Endothelial cell of umbilical vein (primary cell): ENCODE results near the gene PARS2. TPM values are rescaled to one million over a fixed set of nuclear protein-coding genes. Genes with fewer than 3 reads are reported as not detected.

Source experiments
- BruUV-seq: library from RNA; stranded (reverse); fragments of 400-500 nt; replicated peaks from 2 replicates; lab custom pipeline; 2021; lab: Mats Ljungman, UMichigan
- CTCF ChIA-PET: fragments of 300-600, 350-600 bp; sonication (Branson Sonifier 250); formaldehyde crosslinking; loops from one replicate; lab custom pipeline; 2021; ENCODE audit warnings: antibody characterized with exemption, inconsistent platforms; lab: Charles Lee
- POLR2A ChIA-PET: fragments of 300-600, 350-600 bp; sonication (Branson Sonifier 250); formaldehyde crosslinking; loops from one replicate; lab custom pipeline; 2021; ENCODE audit warnings: antibody characterized with exemption, inconsistent platforms; lab: Charles Lee
- DNase-seq: peaks from one replicate; pipeline ENCODE4 v3.0.0-alpha.2; 2011; ENCODE audit warnings: low read depth, low spot score
- FAIRE-seq: peaks from 2 replicates; lab custom pipeline; 2011; peaks lifted over from hg19 to GRCh38; lab: Jason Lieb, UNC
- H2AFZ ChIP-seq: 2 replicates; pipeline ENCODE4 v1.6.0; 2012; ENCODE audit warnings: low read depth, low read length, control low read depth, inconsistent platforms
- H3K27ac ChIP-seq: 2 replicates; pipeline ENCODE4 v1.5.1; 2011; ENCODE audit warnings: low read depth, mild to moderate bottlenecking, control low read depth, low read length, moderate library complexity; ENCODE audit not compliant: insufficient read depth
- H3K27me3 ChIP-seq, 2 experiments: 2 replicates each; pipeline versions ENCODE4 v1.6.0 to v1.6.1; 2011; ENCODE audit warnings: low read length in 2 of 2, mixed read lengths in 1 of 2; ENCODE audit not compliant: control insufficient read depth in 2 of 2, insufficient read depth in 2 of 2
- H3K36me3 ChIP-seq, 2 experiments: 2 replicates in 1 of 2; 3 replicates in 1 of 2; pipeline ENCODE4 v1.5.1; 2011; ENCODE audit warnings: low read length in 2 of 2, mild to moderate bottlenecking in 1 of 2, moderate library complexity in 1 of 2; ENCODE audit not compliant: control insufficient read depth in 2 of 2, insufficient read depth in 2 of 2; ENCODE audit errors: extremely low read depth in 1 of 2
- H3K4me1 ChIP-seq: 3 replicates; pipeline ENCODE4 v1.5.1; 2011; ENCODE audit warnings: mild to moderate bottlenecking, low read length; ENCODE audit not compliant: control insufficient read depth, insufficient read depth; ENCODE audit errors: extremely low read depth
- H3K4me2 ChIP-seq: 2 replicates; pipeline ENCODE4 v1.6.1; 2011; ENCODE audit warnings: low read length, control low read depth, mixed read lengths; ENCODE audit not compliant: insufficient read depth
- H3K4me3 ChIP-seq, 3 experiments: fragments of 200-600 bp in 1 of 3; sonication (generic), shearing (Covaris generic) in 1 of 3; replicated peaks in 1 of 3; 2 replicates each; pipeline ENCODE4 v1.5.1; 2011 to 2016; ENCODE audit warnings: control low read depth in 3 of 3, low read length in 3 of 3, mild to moderate bottlenecking in 2 of 3, inconsistent platforms in 1 of 3, low read depth in 1 of 3, moderate library complexity in 1 of 3; ENCODE audit not compliant: insufficient read depth in 1 of 3
- H3K79me2 ChIP-seq: 2 replicates; pipeline ENCODE4 v1.6.0; 2012; ENCODE audit warnings: low read length, inconsistent platforms; ENCODE audit not compliant: control insufficient read depth, insufficient read depth
- H3K9ac ChIP-seq: replicated peaks from 2 replicates; pipeline ENCODE3; 2011; ENCODE audit warnings: low read length, control low read depth; ENCODE audit not compliant: insufficient read depth; ENCODE audit errors: extremely low read depth
- H3K9me1 ChIP-seq: replicated peaks from 3 replicates; pipeline ENCODE4 v1.6.0; 2011; ENCODE audit warnings: mild to moderate bottlenecking, low read length; ENCODE audit not compliant: control insufficient read depth, insufficient read depth; ENCODE audit errors: extremely low read depth
- H3K9me3 ChIP-seq: replicated peaks from 2 replicates; pipeline ENCODE4 v1.5.1; 2012; ENCODE audit warnings: low read length, inconsistent platforms; ENCODE audit not compliant: control insufficient read depth, insufficient read depth
- H4K20me1 ChIP-seq: replicated peaks from 2 replicates; pipeline ENCODE3; 2011; ENCODE audit warnings: mild to moderate bottlenecking, low read length; ENCODE audit not compliant: control insufficient read depth, insufficient read depth; ENCODE audit errors: extremely low read depth
- CTCF ChIP-seq, 2 donors: IDR thresholded peaks; 1 replicate in 1 of 2; 2 replicates in 1 of 2; pipeline ENCODE4 v1.5.1; 2011; ENCODE audit warnings: low read length in 2 of 2, mild to moderate bottlenecking in 2 of 2, moderate library complexity in 2 of 2, control low read depth in 1 of 2, inconsistent platforms in 1 of 2, low read depth in 1 of 2; ENCODE audit not compliant: insufficient read depth in 1 of 2; ENCODE audit errors: extremely low read depth in 1 of 2
- EZH2 ChIP-seq: IDR thresholded peaks from 2 replicates; pipeline ENCODE4 v1.6.1; 2012; ENCODE audit warnings: borderline replicate concordance, low read depth, mild to moderate bottlenecking, moderate library complexity, low read length, inconsistent platforms; ENCODE audit not compliant: severe bottlenecking
- FOS ChIP-seq: IDR thresholded peaks from 2 replicates; pipeline ENCODE4 v1.6.1; 2011; ENCODE audit warnings: mild to moderate bottlenecking, low read length, moderate library complexity, borderline replicate concordance; ENCODE audit not compliant: insufficient read depth
- GATA2 ChIP-seq: IDR thresholded peaks from 2 replicates; pipeline ENCODE4 v1.7.0; 2011; ENCODE audit warnings: low read depth, mild to moderate bottlenecking, moderate library complexity, mixed read lengths, low read length; ENCODE audit not compliant: insufficient read length, insufficient read depth
- JUN ChIP-seq: IDR thresholded peaks from 2 replicates; pipeline ENCODE4 v1.6.1; 2011; ENCODE audit warnings: borderline replicate concordance, low read depth; ENCODE audit not compliant: insufficient read length, insufficient read depth
- MAX ChIP-seq: IDR thresholded peaks from 2 replicates; pipeline ENCODE4 v1.6.1; 2011; ENCODE audit not compliant: insufficient read depth, insufficient read length
- MYC ChIP-seq: IDR thresholded peaks from one replicate; pipeline ENCODE4 v1.6.1; 2011; ENCODE audit warnings: mild to moderate bottlenecking, low read depth, low read length
- POLR2A ChIP-seq: IDR thresholded peaks from 2 replicates; pipeline ENCODE4 v1.6.1; 2012; ENCODE audit warnings: low read depth, mild to moderate bottlenecking, control low read depth, low read length
- POLR2AphosphoS5 ChIP-seq: IDR thresholded peaks from 2 replicates; pipeline ENCODE4 v1.6.1; 2012; ENCODE audit warnings: low read depth, mild to moderate bottlenecking, control low read depth, low read length, moderate library complexity; ENCODE audit not compliant: insufficient read depth
- dilution Hi-C: fragments of 300-500 bp; cut with MboI; formaldehyde crosslinking; loops from one replicate; pipeline ENCODE4 v1.15.0; 2019; ENCODE audit warnings: low sequenced_read_pairs; ENCODE audit not compliant: extremely low pct_ligation_motif_present
- intact Hi-C: fragments of 100-400 bp; cut with micrococcal nuclease; formaldehyde crosslinking; loops from one replicate; pipeline ENCODE4 v1.10.0; 2022
- polyA plus RNA-seq, 4 experiments: library from polyadenylated mRNA; depleted of rRNA in 3 of 4; stranded (reverse) in 3 of 4; unstranded in 1 of 4; fragments of >200 nt; gene quantifications; 2 replicates each; pipeline versions ENCODE4 v1.2.1 to v1.2.3, GENCODE V29; 2011 to 2012; ENCODE audit warnings: missing spikeins in 1 of 4
- total RNA-seq: library from RNA; stranded (reverse); gene quantifications from 2 replicates; pipeline ENCODE4 v1.2.3, GENCODE V29; 2021

PARS2 gene
- total and polyA plus RNA-seq, 2 donors (not counting 3 experiments of a cell fraction or from before 2014, with no cell fraction given), result 2.0 to 3.8 TPM

DNA sequence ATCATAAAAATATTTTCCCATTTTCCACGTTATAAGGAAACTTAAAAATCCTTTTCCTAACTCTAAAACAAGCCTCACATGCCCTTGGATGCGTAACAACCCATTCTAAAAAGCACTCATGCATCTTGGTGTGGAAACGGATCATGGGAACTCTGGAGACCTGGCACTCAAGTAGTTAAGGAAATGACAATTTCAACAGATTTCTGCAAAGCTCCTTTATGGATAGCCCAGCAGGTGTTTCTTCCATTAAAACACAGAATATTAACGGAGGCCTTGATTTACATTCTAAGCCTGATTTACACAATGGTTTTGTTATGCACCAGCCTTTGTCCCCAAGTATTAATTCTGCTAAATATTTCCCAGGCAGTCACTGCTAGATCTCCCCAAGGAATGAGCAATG, 12.9 kb downstream of the PARS2 start:
- BruUV-seq, result no TSS peak
- H3K4me1 ChIP-seq, result no peaks in the 10 kb centered on the region
- no peak overlapping the region for H3K27ac ChIP-seq
- H4K20me1 ChIP-seq, result no peaks in the 10 kb centered on the region
- H3K36me3 ChIP-seq, result no peaks in the 10 kb centered on the region
- POLR2A ChIA-PET, result no interaction called here
- CTCF ChIA-PET, result interaction anchor here (1.2 kb wide), 1 partner anchor 252 kb away, joined by 3 read pairs; no protein-coding TSS in a partner anchor
- dilution Hi-C loops, result no loop called here
- no peak overlapping the region for H2AFZ ChIP-seq
- DNase-seq, result no peak
- TF ChIP-seq MYC (no peak), CTCF (IDR thresholded peaks at IDR 0.05; ENCODE audit: extremely low read depth in 1 of 2, insufficient read depth in 1 of 2, low read depth in 1 of 2, low read length in 2 of 2) (no peak), EZH2 (no peak), POLR2AphosphoS5 (no peak)
- intact Hi-C loops, result no loop called here
- no peak for FAIRE-seq
- no peak overlapping the region for H3K4me2 ChIP-seq
- H3K4me3 ChIP-seq, result no peak overlapping the region
- no peak overlapping the region for H3K9ac ChIP-seq
- H3K27me3 ChIP-seq, result no peaks in the 10 kb centered on the region
- no peaks in the 10 kb centered on the region for H3K79me2 ChIP-seq
- H3K9me1 ChIP-seq, result no peaks in the 10 kb centered on the region
- H3K9me3 ChIP-seq, result no peaks in the 10 kb centered on the region

DNA sequence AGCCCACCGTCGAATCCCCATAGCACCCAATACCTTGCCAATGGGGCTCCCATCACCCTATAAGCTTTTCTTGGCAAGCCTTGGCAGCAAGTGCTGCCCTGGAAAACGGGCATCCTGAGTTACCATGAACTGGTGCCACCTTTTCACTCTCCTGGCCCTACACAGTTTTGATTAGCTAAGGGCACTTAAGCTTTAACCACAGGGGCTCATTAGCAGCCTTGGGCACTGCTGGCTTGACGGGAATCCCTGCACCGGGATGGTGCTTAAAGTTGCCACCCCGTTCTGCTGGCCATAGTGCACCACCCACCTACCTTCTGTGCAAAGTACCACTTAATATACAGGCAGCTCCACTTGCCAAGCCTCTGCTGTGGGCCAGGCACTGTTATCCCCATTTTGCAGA, 13.7 kb downstream of the PARS2 start:
- BruUV-seq, result no TSS peak
- Histone ChIP-seq H3K4me2 (no peak overlapping the region), H3K36me3 (no peaks in the 10 kb centered on the region), H3K27ac (no peak overlapping the region), H3K4me3 (no peak overlapping the region), H3K79me2 (no peaks in the 10 kb centered on the region), H2AFZ (no peak overlapping the region), H4K20me1 (no peaks in the 10 kb centered on the region), H3K9me3 (no peaks in the 10 kb centered on the region), H3K4me1 (no peaks in the 10 kb centered on the region), H3K27me3 (no peaks in the 10 kb centered on the region), H3K9me1 (no peaks in the 10 kb centered on the region), H3K9ac (no peak overlapping the region)
- dilution Hi-C loops (no loop called here), intact Hi-C loops (no loop called here)
- DNase-seq, result no peak
- no peak for FAIRE-seq
- ChIA-PET CTCF (no interaction called here), POLR2A (no interaction called here)
- TF ChIP-seq GATA2 (no peak), POLR2AphosphoS5 (no peak), EZH2 (no peak), MYC (no peak), CTCF (IDR thresholded peaks at IDR 0.05; ENCODE audit: extremely low read depth in 1 of 2, insufficient read depth in 1 of 2, low read depth in 1 of 2, low read length in 2 of 2) (no peak), MAX (no peak), JUN (no peak), POLR2A (no peak), FOS (no peak)
